Measurements from ENCODE around the gene C9orf57. TPM values are rescaled to one million over a fixed set of nuclear protein-coding genes. Genes with fewer than 3 reads are reported as not detected.
"Not testable (repeated sequence)": the region's sequence is repeated elsewhere in the genome, so short reads cannot be mapped to it uniquely, and the experiment has no call there.

The C9orf57 gene
- total and polyA plus RNA-seq, 8 donors, result not detected

DNA sequence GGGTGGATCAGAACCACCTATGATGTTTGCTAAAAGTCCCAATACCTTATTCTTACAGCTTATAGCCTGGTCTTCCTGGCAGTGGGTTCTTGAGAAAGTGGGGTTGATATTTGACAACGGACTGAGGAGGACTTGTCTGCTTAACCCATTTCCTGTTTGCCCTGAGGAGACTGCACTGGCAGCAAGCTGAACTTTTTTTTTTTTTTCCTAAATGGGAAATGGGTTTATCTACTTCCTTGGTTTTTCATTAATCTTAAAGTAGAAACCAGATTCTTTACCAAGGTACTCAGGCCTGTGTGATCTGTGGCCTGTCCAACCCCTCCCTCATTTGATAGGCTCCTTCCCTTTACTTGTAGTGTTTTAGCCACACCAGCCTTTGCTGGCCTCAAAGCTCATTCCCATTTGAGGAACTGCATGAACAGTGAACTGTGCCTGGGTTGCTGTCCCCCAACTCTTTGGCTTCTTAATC is 47.1 kb downstream of the C9orf57 start:
- ATAC-seq (no peak), DNase-seq (no peak), FAIRE-seq (no peak)
- H3K4me1 ChIP-seq, result no peaks in the 10 kb centered on the region
- no peaks in the 10 kb centered on the region for H3K36me3 ChIP-seq
- no peak overlapping the region for H3K27ac ChIP-seq
- intact Hi-C loops (cut with DNase I), result loop anchor here in 1 of 3 donors (10.0 kb wide), 1 partner anchor 209 kb away; no protein-coding TSS in a partner anchor
- no peaks in the 10 kb centered on the region for H3K9me3 ChIP-seq
- H3K27me3 ChIP-seq, result no peaks in the 10 kb centered on the region
- TF ChIP-seq, protein P1, sequence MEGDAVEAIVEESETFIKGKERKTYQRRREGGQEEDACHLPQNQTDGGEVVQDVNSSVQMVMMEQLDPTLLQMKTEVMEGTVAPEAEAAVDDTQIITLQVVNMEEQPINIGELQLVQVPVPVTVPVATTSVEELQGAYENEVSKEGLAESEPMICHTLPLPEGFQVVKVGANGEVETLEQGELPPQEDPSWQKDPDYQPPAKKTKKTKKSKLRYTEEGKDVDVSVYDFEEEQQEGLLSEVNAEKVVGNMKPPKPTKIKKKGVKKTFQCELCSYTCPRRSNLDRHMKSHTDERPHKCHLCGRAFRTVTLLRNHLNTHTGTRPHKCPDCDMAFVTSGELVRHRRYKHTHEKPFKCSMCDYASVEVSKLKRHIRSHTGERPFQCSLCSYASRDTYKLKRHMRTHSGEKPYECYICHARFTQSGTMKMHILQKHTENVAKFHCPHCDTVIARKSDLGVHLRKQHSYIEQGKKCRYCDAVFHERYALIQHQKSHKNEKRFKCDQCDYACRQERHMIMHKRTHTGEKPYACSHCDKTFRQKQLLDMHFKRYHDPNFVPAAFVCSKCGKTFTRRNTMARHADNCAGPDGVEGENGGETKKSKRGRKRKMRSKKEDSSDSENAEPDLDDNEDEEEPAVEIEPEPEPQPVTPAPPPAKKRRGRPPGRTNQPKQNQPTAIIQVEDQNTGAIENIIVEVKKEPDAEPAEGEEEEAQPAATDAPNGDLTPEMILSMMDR (IDR thresholded peaks at IDR 0.05), result no peak
- WGBS, 2 donors, result 0 to 18% methylated on average over 1 of the region's 1 CpG
- H3K4me3 ChIP-seq, result no peak overlapping the region

DNA sequence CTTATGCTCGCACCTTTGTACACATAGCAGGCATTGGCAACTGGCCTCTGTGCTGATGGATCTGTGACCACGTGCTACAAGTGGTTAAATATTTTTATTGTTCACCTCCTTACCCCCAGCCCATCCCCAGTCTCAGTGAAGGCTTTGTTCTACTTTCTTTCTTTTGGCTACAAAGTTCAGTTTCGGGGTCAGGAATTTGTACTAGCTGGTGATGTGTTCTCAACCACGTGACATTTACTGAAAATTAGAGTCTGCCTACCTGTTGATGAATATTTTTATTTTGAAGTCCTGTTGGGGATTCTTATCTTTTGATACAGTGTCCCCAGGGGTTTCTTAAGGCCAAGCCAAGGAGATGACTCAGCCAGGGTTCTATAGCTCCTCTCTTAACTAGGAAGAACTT is 47.8 kb downstream of the C9orf57 start:
- H3K36me3 ChIP-seq, result no peaks in the 10 kb centered on the region
- intact Hi-C loops (cut with DNase I), result loop anchor here in 1 of 3 donors (10.0 kb wide), 1 partner anchor 208 kb away; no protein-coding TSS in a partner anchor
- H3K27ac ChIP-seq, result no peak overlapping the region
- H3K4me1 ChIP-seq, result no peaks in the 10 kb centered on the region
- FAIRE-seq, result no peak
- H3K27me3 ChIP-seq, result no peaks in the 10 kb centered on the region
- 54 to 65% methylated on average over 4 of the region's 4 CpGs for WGBS, 2 donors
- TF ChIP-seq, protein P1 (IDR thresholded peaks at IDR 0.05), result no peak
- H3K9me3 ChIP-seq, result no peaks in the 10 kb centered on the region
- DNase-seq, result no peak
- H3K4me3 ChIP-seq, result no peak overlapping the region
- ATAC-seq, result peak in 2 of 4 donors; percentile 37 to 41

DNA sequence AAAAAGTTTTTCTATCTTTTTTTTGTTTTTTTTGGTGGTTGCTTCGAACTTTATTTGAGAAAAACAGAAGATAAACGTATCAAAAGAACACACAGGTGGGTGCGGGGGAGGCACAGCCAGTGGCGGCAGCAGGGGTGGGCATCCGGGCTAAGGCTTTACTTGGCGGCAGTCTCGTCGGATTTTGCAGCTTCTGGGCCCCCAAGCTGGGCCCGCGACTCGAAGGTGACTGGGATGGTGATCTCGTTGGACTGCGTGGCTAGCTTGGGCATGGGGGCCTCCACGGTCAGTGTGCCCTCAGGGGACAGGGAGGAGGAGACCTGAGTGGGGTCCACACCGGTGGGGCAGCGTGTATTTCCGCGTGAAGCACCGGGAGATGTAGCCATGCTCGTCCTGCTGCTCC is 52.7 kb downstream of the C9orf57 start:
- 80 to 90% methylated on average over 15 to 20 of the region's 20 CpGs for WGBS, 2 donors
- peak in 1 of 4 donors; percentile 50 for ATAC-seq

DNA sequence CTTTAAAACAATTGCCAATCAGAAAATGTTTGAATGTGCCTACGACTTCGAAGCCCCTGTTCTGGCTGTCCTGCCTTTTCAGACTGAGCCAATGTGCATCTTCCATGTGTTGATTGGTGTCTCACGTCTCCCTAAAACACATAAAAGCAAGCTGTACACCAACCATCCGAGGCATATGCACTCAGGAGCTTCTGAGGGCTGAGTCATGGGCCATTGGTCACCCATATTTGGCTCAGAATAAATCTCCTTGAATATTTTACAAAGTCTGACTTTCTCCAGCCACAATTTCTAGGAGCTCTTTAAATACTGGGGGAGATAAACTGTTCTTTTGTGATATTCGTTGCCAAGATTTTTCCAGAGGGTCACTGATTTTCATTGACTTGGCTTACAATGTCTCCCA is 53.9 kb downstream of the C9orf57 start:
- H3K27me3 ChIP-seq, result no peaks in the 10 kb centered on the region
- WGBS, 2 donors, result 55 to 81% methylated on average over 5 of the region's 5 CpGs
- FAIRE-seq, result no peak
- H3K4me1 ChIP-seq, result no peaks in the 10 kb centered on the region
- TF ChIP-seq, protein P1 (IDR thresholded peaks at IDR 0.05), result no peak
- ATAC-seq, result no peak
- no peaks in the 10 kb centered on the region for H3K36me3 ChIP-seq
- H3K9me3 ChIP-seq, result no peaks in the 10 kb centered on the region
- no peak overlapping the region for H3K4me3 ChIP-seq
- DNase-seq, result no peak
- intact Hi-C loops (cut with DNase I), result no loop called here
- no peak overlapping the region for H3K27ac ChIP-seq

More for the DNA sequence above, 52.7 kb downstream of the C9orf57 start:
- H3K27ac ChIP-seq; H3K9me3 ChIP-seq; H3K27me3 ChIP-seq; H3K36me3 ChIP-seq; DNase-seq; H3K4me3 ChIP-seq; H3K4me1 ChIP-seq; FAIRE-seq; intact Hi-C loops (cut with DNase I): not testable (repeated sequence)

DNA sequence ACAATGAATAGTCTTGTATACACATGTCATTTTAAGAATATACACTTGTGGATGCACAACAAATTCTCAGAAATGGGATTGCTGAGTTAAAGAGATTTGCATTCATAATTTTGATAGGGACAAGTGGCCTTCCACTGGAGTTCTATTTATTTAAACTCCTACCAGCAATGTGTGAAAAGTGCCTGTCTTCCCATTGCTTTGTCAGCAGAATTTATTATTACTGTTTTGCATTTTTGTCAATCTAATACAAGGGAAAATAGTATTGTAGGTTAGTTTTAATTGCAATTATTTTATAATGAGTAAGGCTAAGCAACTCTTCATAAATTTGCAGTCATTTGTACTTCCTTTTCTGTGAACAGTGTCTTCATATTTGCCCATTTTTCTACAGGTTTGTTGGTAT is 55.0 kb downstream of the C9orf57 start:
- FAIRE-seq, result no peak
- ATAC-seq, result no peak
- Histone ChIP-seq H3K27ac (no peak overlapping the region), H3K9me3 (no peaks in the 10 kb centered on the region), H3K4me3 (no peak overlapping the region), H3K27me3 (no peaks in the 10 kb centered on the region), H3K4me1 (no peaks in the 10 kb centered on the region), H3K36me3 (no peaks in the 10 kb centered on the region)
- TF ChIP-seq, protein P1 (IDR thresholded peaks at IDR 0.05), result no peak
- no peak for DNase-seq
- intact Hi-C loops (cut with DNase I), result no loop called here

Other genes starting within 250 kb of the C9orf57 start
- 1 to 10 TPM; 3.7 to 9.7 (median 5.9) TPM for gene ABHD17B, start 149.4 kb downstream of the C9orf57 start, total RNA-seq
- 1 to 10 TPM; 1.9 to 5.0 TPM for gene ABHD17B, start 149.4 kb downstream of the C9orf57 start, polyA plus RNA-seq
- 1 to 10 TPM; 3.9 to 6.9 (median 5.6) TPM for gene C9orf85, start 149.0 kb downstream of the C9orf57 start, total RNA-seq
- 10 to 100 TPM in 1 of 2 donors, 1 to 10 TPM in 1; 4.7 to 10.0 TPM for gene C9orf85, start 149.0 kb downstream of the C9orf57 start, polyA plus RNA-seq
- gene GDA, start 88.8 kb upstream of the C9orf57 start, total RNA-seq, result 1 to 10 TPM; 1.0 to 4.8 (median 2.1) TPM
- gene GDA, start 88.8 kb upstream of the C9orf57 start, polyA plus RNA-seq, result 10 to 100 TPM in 1 of 2 donors, 1 to 10 TPM in 1; 1.5 to 11.6 TPM